Measurements from ENCODE around the gene DCUN1D4. TPM values are rescaled to one million over a fixed set of nuclear protein-coding genes. Genes with fewer than 3 reads are reported as not detected.

The DCUN1D4 gene
- total and polyA plus RNA-seq, 2 donors from 2014 or later = 17.0 to 50.7 TPM

DNA sequence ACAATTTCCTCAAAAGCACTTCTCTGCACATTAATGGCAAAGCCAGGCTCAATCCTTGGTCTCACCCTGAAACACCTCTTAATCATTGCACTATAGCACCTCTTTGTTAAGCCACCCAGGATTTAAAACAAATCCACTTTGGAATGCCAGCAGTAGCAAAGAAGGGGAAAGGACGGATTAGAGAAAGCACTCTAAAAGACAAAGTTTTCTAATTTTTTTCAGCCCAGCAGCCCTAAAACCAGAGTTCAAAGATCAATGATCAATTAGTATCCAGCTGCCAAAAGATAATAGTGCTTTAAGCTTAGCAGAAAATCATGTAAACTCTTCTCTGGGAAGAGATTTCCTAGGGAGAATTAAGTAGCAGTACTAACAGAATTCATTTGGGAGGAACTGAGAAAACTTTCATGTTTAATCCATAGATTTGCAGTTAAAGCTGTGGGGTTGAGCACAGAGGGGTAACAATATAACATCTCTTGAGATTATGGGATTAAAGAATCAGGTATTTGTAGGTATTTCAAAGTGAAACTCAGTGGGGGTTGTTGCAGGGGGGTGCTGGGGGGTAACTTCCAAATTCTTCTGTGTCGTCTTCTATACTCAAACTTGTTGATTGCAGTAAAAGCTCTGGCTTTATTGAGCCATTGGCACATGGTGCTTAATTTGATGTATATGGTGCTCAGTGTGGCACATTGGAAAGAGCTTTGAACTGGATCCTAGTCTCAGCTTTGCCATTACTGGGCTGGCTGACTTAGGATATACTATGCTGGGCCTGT is 115.4 kb downstream of the DCUN1D4 start:
- TF ChIP-seq CTCF (IDR thresholded peaks at IDR 0.05; ENCODE audit: borderline replicate concordance, extremely low read depth, insufficient read depth) = no peak
- H3K9ac ChIP-seq (ENCODE audit: low read length in 3 of 3) = no peak overlapping the region
- intact Hi-C loops (cut with DNase I) = no loop called here
- peaks cover 0 to 2% (median 2%) of the 10 kb centered on the region in 3 donors for H3K4me1 ChIP-seq (ENCODE audit: control insufficient read depth in 2 of 3, insufficient read depth in 2 of 3, low read depth in 1 of 3, low read length in 3 of 3)
- FAIRE-seq (no peak), DNase-seq (no peak)
- no peaks in the 10 kb centered on the region for H3K27me3 ChIP-seq (ENCODE audit: control insufficient read depth, insufficient read depth, low read length)
- no peak overlapping the region for H3K4me3 ChIP-seq (ENCODE audit: low read length in 3 of 3)
- H3K9me3 ChIP-seq (ENCODE audit: control insufficient read depth in 2 of 3, insufficient read depth in 1 of 3, low read length in 3 of 3) = no peaks in the 10 kb centered on the region
- no peak overlapping the region for H3K27ac ChIP-seq (ENCODE audit: low read depth in 2 of 2, low read length in 2 of 2)
- no peaks in the 10 kb centered on the region for H3K36me3 ChIP-seq (ENCODE audit: control insufficient read depth in 2 of 3, insufficient read depth in 3 of 3, low read length in 3 of 3)

- no peak for TF ChIP-seq CTCF (IDR thresholded peaks at IDR 0.05; ENCODE audit: borderline replicate concordance, extremely low read depth, insufficient read depth)
- intact Hi-C loops (cut with DNase I) = no loop called here
- Histone ChIP-seq H3K4me3 (ENCODE audit: low read length in 3 of 3) (no peak overlapping the region), H3K9ac (ENCODE audit: low read length in 3 of 3) (no peak overlapping the region), H3K36me3 (ENCODE audit: control insufficient read depth in 2 of 3, insufficient read depth in 3 of 3, low read length in 3 of 3) (no peaks in the 10 kb centered on the region), H3K9me3 (ENCODE audit: control insufficient read depth in 2 of 3, insufficient read depth in 1 of 3, low read length in 3 of 3) (no peaks in the 10 kb centered on the region), H3K27me3 (ENCODE audit: control insufficient read depth, insufficient read depth, low read length) (no peaks in the 10 kb centered on the region), H3K27ac (ENCODE audit: low read depth in 2 of 2, low read length in 2 of 2) (no peak overlapping the region), H3K4me1 (ENCODE audit: control insufficient read depth in 2 of 3, insufficient read depth in 2 of 3, low read depth in 1 of 3, low read length in 3 of 3) (peaks cover 0 to 13% (median 6%) of the 10 kb centered on the region in 3 donors)
- DNase-seq (no peak), FAIRE-seq (no peak)
Observed at GRCh38 chr4:51960486-51960885, 117.5 kb downstream of the DCUN1D4 start.

- peak overlapping the region in 1 of 3 donors; percentile 22 for H3K4me3 ChIP-seq (ENCODE audit: low read length in 3 of 3)
- no peaks in the 10 kb centered on the region for H3K36me3 ChIP-seq (ENCODE audit: control insufficient read depth in 2 of 3, insufficient read depth in 3 of 3, low read length in 3 of 3)
- peaks cover 0 to 13% (median 6%) of the 10 kb centered on the region in 3 donors for H3K4me1 ChIP-seq (ENCODE audit: control insufficient read depth in 2 of 3, insufficient read depth in 2 of 3, low read depth in 1 of 3, low read length in 3 of 3)
- peak overlapping the region in 1 of 2 donors; percentile 46 for H3K27ac ChIP-seq (ENCODE audit: low read depth in 2 of 2, low read length in 2 of 2)
- intact Hi-C loops (cut with DNase I) = no loop called here
- TF ChIP-seq CTCF (IDR thresholded peaks at IDR 0.05; ENCODE audit: borderline replicate concordance, extremely low read depth, insufficient read depth) = no peak
- H3K27me3 ChIP-seq (ENCODE audit: control insufficient read depth, insufficient read depth, low read length) = no peaks in the 10 kb centered on the region
- H3K9ac ChIP-seq (ENCODE audit: low read length in 3 of 3) = no peak overlapping the region
- FAIRE-seq = peak; percentile 45
- no peaks in the 10 kb centered on the region for H3K9me3 ChIP-seq (ENCODE audit: control insufficient read depth in 2 of 3, insufficient read depth in 1 of 3, low read length in 3 of 3)
- DNase-seq = peak in 2 of 5 donors; percentile 40
Observed at GRCh38 chr4:51963841-51964517, 121.0 kb downstream of the DCUN1D4 start.
